Activated naive CD4-positive, alpha-beta T cell treated with anti-CD3 and anti-CD28 coated beads for 36 hours (primary cell): ENCODE results near the gene SH3TC1. TPM values are rescaled to one million over a fixed set of nuclear protein-coding genes. Genes with fewer than 3 reads are reported as not detected.

Source experiments
- CTCF ChIA-PET: fragments of 350-600 bp; sonication (Branson Sonifier 250); formaldehyde crosslinking; loops from one replicate; lab custom pipeline; 2021; ENCODE audit warnings: antibody characterized with exemption; lab: Charles Lee
- DNase-seq: peaks from one replicate; pipeline ENCODE4 v3.0.0-alpha.2; 2020
- H3K27ac Mint-ChIP-seq: one replicate; pipeline ENCODE4 v1.8.0; 2021; ENCODE audit warnings: mild to moderate bottlenecking, mixed read lengths
- H3K27me3 Mint-ChIP-seq: one replicate; pipeline ENCODE4 v1.8.0; 2021; ENCODE audit warnings: low read depth, mixed read lengths
- H3K36me3 Mint-ChIP-seq: one replicate; pipeline ENCODE4 v1.8.0; 2021; ENCODE audit warnings: low read depth, mixed read lengths
- H3K4me1 Mint-ChIP-seq: one replicate; pipeline ENCODE4 v1.8.0; 2021; ENCODE audit warnings: low read depth, mixed read lengths
- H3K4me3 Mint-ChIP-seq: one replicate; pipeline ENCODE4 v1.8.0; 2021; ENCODE audit warnings: mild to moderate bottlenecking, moderate library complexity, mixed read lengths
- H3K9me3 Mint-ChIP-seq: one replicate; pipeline ENCODE4 v1.8.0; 2021; ENCODE audit warnings: mixed read lengths
- intact Hi-C: fragments of 100-400 bp; cut with micrococcal nuclease; formaldehyde crosslinking; loops from one replicate; pipeline ENCODE4 v1.15.1; 2023
- total RNA-seq, 2 experiments: library from RNA; stranded (reverse); gene quantifications; one replicate each; pipeline ENCODE4 v1.2.3, GENCODE V29; 2021

SH3TC1 gene
- total RNA-seq, 2 experiments from 2014 or later: 17.9 to 23.6 TPM

DNA sequence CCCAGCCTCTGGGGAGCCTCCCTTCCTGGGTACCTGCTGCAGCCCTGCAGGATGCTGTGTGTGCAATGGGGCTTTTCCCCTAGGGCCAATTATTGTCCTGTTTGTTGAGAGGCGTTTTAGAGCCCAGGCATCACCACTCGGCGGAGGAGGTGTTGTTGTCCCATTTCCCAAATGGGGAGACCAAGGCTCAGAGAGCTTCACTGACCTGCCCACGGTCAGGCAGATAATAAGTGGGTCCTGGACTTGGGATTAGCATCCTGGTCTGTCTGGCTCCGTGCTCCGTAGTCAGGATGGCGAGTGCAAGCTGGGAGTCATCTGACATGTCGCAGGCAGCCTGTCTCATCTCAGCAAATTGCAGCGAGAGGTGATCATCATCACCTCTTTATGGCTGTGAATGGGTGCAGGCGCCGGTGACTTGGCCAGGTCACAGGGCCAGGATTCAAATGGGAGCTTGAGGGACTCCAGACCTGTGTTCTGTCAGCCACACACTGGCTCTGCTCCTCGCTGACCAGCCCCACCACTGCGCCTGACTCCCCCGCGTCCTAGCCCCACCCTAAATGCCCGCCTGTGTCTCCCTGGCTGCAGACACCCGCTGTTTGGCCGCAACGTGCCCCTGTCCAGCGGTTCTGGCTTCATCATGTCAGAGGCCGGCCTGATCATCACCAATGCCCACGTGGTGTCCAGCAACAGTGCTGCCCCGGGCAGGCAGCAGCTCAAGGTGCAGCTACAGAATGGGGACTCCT, 87.1 kb downstream of the SH3TC1 start:
- DNase-seq: no peak
- Mint-ChIP-seq H3K4me1 (no peaks in the 10 kb centered on the region), H3K4me3 (no peak overlapping the region), H3K27me3 (no peaks in the 10 kb centered on the region), H3K36me3 (no peaks in the 10 kb centered on the region), H3K9me3 (no peaks in the 10 kb centered on the region), H3K27ac (no peak overlapping the region)
- intact Hi-C loops: no loop called here
- CTCF ChIA-PET: interaction anchor here (0.6 kb wide), 1 partner anchor 183 kb away, joined by 3 read pairs; no protein-coding TSS in a partner anchor

DNA sequence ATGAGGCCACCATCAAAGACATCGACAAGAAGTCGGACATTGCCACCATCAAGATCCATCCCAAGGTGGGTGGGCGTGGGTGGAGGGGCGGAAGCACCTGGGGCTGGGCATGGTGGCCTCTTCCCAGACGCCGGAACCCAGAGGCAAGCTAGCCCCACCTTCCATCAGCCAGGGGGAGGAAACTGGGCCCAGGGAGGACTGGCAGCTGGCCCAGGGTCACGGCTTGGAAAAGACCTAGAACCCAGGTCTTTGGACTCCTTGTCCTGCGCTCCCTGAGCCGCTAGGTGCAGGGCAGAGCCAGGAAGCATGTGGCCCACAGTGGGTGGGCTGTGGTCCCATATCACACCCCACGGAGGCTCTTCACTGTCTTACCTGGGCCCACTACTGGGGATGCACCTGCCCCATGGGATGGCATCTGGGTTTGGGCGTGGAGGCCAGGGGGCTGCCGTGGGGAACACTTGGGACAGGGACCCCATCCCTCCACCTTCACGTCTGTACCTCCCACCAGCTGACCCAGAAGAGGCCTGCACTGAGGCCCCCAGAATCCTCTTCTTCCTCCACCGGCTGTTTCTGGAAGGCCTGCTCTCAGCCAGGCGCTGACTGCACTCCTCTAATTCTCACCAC, 87.7 kb downstream of the SH3TC1 start:
- DNase-seq: no peak
- Mint-ChIP-seq H3K36me3 (no peaks in the 10 kb centered on the region), H3K27me3 (no peaks in the 10 kb centered on the region), H3K9me3 (no peaks in the 10 kb centered on the region), H3K27ac (no peak overlapping the region), H3K4me1 (no peaks in the 10 kb centered on the region), H3K4me3 (no peak overlapping the region)
- CTCF ChIA-PET: interaction anchor here (0.6 kb wide), 1 partner anchor 182 kb away, joined by 3 read pairs; no protein-coding TSS in a partner anchor
- intact Hi-C loops: no loop called here

DNA sequence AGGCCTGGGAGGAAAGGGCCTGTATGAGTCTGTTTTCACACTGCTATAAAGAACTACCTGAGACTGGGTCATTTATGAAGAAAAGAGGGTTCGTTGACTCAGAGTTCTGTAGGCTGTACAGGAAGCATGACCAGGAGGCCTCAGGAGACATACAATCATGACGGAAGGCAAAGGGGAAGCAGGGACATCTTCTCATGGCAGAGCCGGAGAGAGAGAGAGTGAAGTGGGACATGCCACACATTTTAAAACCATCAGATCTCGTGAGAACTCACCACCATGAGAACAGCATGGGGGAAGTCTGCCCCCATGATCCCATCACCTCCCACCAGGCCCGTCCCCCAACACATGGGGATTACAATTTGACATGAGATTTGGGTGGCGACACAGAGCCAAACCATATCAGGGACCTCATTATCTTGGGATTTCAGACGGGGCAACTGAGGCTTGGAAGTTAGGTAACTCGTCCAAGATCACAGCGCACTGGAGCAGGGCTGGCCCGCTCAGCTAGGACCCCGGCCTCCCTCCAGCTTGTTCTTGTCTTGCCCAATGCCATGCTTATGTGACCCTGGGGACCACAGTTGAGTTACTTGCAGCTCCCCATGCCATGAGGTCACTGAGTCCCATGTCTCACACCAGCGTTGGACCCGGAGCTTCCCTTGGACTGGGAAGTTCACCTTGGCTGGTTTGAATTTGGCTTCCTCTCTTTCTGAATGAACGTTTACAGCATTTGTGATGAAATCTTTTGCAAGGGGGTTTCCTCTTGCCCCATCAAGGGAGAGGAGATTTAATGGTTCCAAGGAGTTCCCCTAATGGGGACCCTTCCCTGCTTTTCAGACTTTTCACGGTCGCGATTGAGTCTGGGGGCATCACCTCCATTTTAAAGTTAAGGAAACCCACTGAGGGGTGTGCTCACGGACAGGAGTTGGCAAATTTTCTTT, 88.5 kb downstream of the SH3TC1 start:
- intact Hi-C loops: no loop called here
- no peak overlapping the region for H3K4me3 Mint-ChIP-seq

DNA sequence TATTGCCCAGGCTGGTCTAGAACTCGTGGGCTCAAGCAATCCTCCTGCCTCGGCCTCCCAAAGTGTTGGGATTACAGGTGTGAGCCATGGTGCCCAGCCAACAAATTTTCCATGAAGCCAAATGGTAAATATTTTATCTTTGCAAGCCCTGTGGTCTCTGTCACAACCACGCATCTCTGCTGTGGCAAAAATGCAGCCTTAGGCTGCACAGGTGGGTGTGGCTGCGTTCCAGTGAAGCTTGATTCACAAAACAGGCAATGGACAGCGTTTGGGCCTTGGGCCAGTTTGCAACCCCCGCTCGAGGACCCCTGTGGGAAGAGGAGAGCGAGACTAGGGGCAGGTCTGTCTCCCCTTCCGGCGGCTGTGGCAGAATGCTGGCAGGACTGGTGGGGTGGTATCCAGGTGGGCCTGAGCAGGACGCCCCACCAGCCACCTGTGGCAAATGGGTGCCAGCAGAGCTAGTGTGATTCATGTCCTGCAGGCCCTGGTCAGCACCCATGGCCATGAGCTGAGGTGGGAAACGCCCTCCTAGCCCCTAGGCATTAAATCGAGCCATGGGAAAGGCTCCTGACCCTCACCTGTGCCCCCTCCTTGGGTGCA, 90.2 kb downstream of the SH3TC1 start:
- no peaks in the 10 kb centered on the region for H3K4me1 Mint-ChIP-seq
- no peak overlapping the region for H3K4me3 Mint-ChIP-seq
- H3K27ac Mint-ChIP-seq: no peak overlapping the region
- no peaks in the 10 kb centered on the region for H3K27me3 Mint-ChIP-seq
- H3K9me3 Mint-ChIP-seq: no peaks in the 10 kb centered on the region
- no peak for DNase-seq
- CTCF ChIA-PET: no interaction called here
- no peaks in the 10 kb centered on the region for H3K36me3 Mint-ChIP-seq
- intact Hi-C loops: no loop called here

More for the DNA sequence above, 88.5 kb downstream of the SH3TC1 start:
- Mint-ChIP-seq H3K4me1 (no peaks in the 10 kb centered on the region), H3K36me3 (no peaks in the 10 kb centered on the region), H3K9me3 (no peaks in the 10 kb centered on the region), H3K27ac (no peak overlapping the region), H3K27me3 (no peaks in the 10 kb centered on the region)
- DNase-seq: no peak
- CTCF ChIA-PET: no interaction called here

DNA sequence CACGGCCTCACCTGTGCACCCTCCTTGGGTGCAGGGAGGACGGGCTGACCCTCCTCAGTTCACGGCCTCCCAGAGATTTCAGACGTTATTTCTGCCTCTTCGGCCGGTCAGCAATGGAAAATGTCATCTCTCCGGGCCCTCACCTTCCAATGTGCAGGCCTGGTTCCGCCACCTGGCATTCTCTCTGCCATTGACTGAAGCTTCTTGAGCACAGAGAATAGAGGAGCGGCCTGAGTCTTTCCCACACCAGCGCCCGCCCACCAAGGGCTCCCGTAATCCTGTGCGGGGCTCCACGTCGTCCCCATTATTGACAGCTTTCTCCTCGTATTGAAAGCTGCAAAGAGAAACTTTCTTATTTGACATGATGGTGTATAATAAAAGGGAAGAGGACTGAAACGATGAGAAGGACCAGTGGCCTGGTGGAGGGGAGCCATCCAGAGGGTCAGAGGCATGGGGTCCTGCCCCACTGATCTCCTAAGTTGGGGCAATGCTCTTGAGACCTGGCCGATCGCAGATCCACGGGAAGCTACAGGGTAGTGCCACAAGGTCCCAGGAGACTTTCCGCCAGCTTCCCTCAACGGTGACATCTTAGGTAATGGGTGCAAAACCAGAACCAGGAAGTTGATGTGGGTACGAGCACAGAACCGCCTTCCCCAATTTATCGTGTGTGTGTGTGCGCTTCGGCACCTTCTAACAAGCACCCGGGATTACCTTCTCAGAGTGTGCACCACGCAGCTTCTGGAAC, 91.0 kb downstream of the SH3TC1 start:
- Mint-ChIP-seq H3K9me3 (no peaks in the 10 kb centered on the region), H3K4me3 (no peak overlapping the region), H3K27ac (no peak overlapping the region), H3K27me3 (no peaks in the 10 kb centered on the region), H3K4me1 (no peaks in the 10 kb centered on the region), H3K36me3 (no peaks in the 10 kb centered on the region)
- CTCF ChIA-PET: no interaction called here
- intact Hi-C loops: no loop called here
- no peak for DNase-seq

DNA sequence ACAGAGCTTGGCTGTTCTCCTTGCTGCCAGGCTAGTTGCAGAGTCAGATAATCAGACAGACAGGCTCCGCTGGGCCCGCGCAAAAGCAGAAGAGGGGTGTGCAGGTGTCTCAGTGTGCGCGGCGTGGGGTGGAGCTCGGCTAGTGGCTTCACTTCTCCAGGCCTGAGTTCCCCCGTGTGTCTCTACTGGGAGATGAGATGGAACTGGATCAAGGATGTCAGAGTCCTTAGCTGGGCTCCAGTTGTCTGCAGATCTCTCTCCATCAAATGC, 91.5 kb downstream of the SH3TC1 start:
- Mint-ChIP-seq H3K27me3 (no peaks in the 10 kb centered on the region), H3K4me3 (no peak overlapping the region), H3K9me3 (no peaks in the 10 kb centered on the region), H3K4me1 (no peaks in the 10 kb centered on the region), H3K27ac (no peak overlapping the region), H3K36me3 (no peaks in the 10 kb centered on the region)
- DNase-seq: no peak
- intact Hi-C loops: no loop called here
- CTCF ChIA-PET: no interaction called here

Other genes with a start within 250 kb of the SH3TC1 start
- gene ABLIM2, start 40.5 kb upstream of the SH3TC1 start, total RNA-seq: under 1 TPM; 0.22 to 0.24 TPM
- gene HTRA3, start 70.5 kb downstream of the SH3TC1 start, total RNA-seq: not detected
- 10 to 100 TPM; 11.9 to 13.3 TPM for gene ACOX3, start 241.4 kb downstream of the SH3TC1 start, total RNA-seq
- 10 to 100 TPM; 13.1 to 14.5 TPM for gene TRMT44, start 241.5 kb downstream of the SH3TC1 start, total RNA-seq